Measurements from ENCODE around the gene CD93. TPM values are rescaled to one million over a fixed set of nuclear protein-coding genes. Genes with fewer than 3 reads are reported as not detected.

CD93 gene
- total RNA-seq, 2 donors from 2014 or later: 0.39 to 0.41 TPM

GRCh38 chr20:23039885-23040508 is 46.1 kb downstream of the CD93 start:
- Mint-ChIP-seq H3K36me3 (peaks cover 0 to 6% of the 10 kb centered on the region in 2 donors), H3K9me3 (no peaks in the 10 kb centered on the region), H3K27ac (no peak overlapping the region)
- DNase-seq (ENCODE audit: low spot score in 2 of 2): no peak
- ATAC-seq: no peak

- ATAC-seq (no peak), DNase-seq (ENCODE audit: low spot score in 2 of 2) (no peak)
- H3K9me3 Mint-ChIP-seq: no peaks in the 10 kb centered on the region
- H3K36me3 Mint-ChIP-seq: peaks cover 0 to 6% of the 10 kb centered on the region in 2 donors
- no peak overlapping the region for H3K27ac Mint-ChIP-seq
Measured at GRCh38 chr20:23039136-23039875, 46.8 kb downstream of the CD93 start.

GRCh38 chr20:23037017-23037481 is 49.1 kb downstream of the CD93 start:
- no peak for ATAC-seq
- Mint-ChIP-seq H3K36me3 (peaks cover 0 to 6% of the 10 kb centered on the region in 2 donors), H3K27ac (no peak overlapping the region)

GRCh38 chr20:23036371-23036770 is 49.8 kb downstream of the CD93 start:
- Mint-ChIP-seq H3K27ac (no peak overlapping the region), H3K9me3 (no peaks in the 10 kb centered on the region), H3K36me3 (peaks cover 0 to 6% of the 10 kb centered on the region in 2 donors)
- DNase-seq (ENCODE audit: low spot score in 2 of 2) (no peak), ATAC-seq (no peak)

More at GRCh38 chr20:23037017-23037481, 49.1 kb downstream of the CD93 start:
- no peaks in the 10 kb centered on the region for H3K9me3 Mint-ChIP-seq
- no peak for DNase-seq (ENCODE audit: low spot score in 2 of 2)

GRCh38 chr20:23035731-23036130 is 50.4 kb downstream of the CD93 start:
- peaks cover 0 to 6% of the 10 kb centered on the region in 2 donors for H3K36me3 Mint-ChIP-seq
- no peak overlapping the region for H3K27ac Mint-ChIP-seq
- no peak for ATAC-seq

GRCh38 chr20:23034721-23035671 is 51.1 kb downstream of the CD93 start, which contains the start of gene SSTR4:
TSS of gene SSTR4 (plus strand) at chr20:23035312. CDS start at chr20:23035484, 172 bp downstream.
- Mint-ChIP-seq H3K9me3 (no peaks in the 10 kb centered on the region), H3K27ac (no peak within 1 kb of the TSS), H3K36me3 (peaks cover 0 to 6% of the 10 kb centered on the region in 2 donors)
- ATAC-seq: no peak
- DNase-seq (ENCODE audit: low spot score in 2 of 2): no peak

More at GRCh38 chr20:23035731-23036130, 50.4 kb downstream of the CD93 start:
- DNase-seq (ENCODE audit: low spot score in 2 of 2): no peak
- H3K9me3 Mint-ChIP-seq: no peaks in the 10 kb centered on the region

GRCh38 chr20:23033918-23034317 is 52.2 kb downstream of the CD93 start:
- DNase-seq (ENCODE audit: low spot score in 2 of 2): no peak
- peaks cover 0 to 6% of the 10 kb centered on the region in 2 donors for H3K36me3 Mint-ChIP-seq
- H3K27ac Mint-ChIP-seq: no peak overlapping the region
- ATAC-seq: no peak
- no peaks in the 10 kb centered on the region for H3K9me3 Mint-ChIP-seq

GRCh38 chr20:23032750-23033078 is 53.4 kb downstream of the CD93 start:
- no peak for DNase-seq (ENCODE audit: low spot score in 2 of 2)
- ATAC-seq: no peak
- H3K9me3 Mint-ChIP-seq: no peaks in the 10 kb centered on the region
- H3K27ac Mint-ChIP-seq: no peak overlapping the region
- peaks cover 0 to 6% of the 10 kb centered on the region in 2 donors for H3K36me3 Mint-ChIP-seq

- peaks cover 0 to 6% of the 10 kb centered on the region in 2 donors for H3K36me3 Mint-ChIP-seq
- DNase-seq (ENCODE audit: low spot score in 2 of 2) (no peak), ATAC-seq (no peak)
- no peaks in the 10 kb centered on the region for H3K9me3 Mint-ChIP-seq
- no peak overlapping the region for H3K27ac Mint-ChIP-seq
Measured at GRCh38 chr20:23032056-23032749, 53.9 kb downstream of the CD93 start.

- ATAC-seq: no peak
- no peak overlapping the region for H3K27ac Mint-ChIP-seq
- H3K36me3 Mint-ChIP-seq: peaks cover 0 to 6% of the 10 kb centered on the region in 2 donors
- no peaks in the 10 kb centered on the region for H3K9me3 Mint-ChIP-seq
- no peak for DNase-seq (ENCODE audit: low spot score in 2 of 2)
Measured at GRCh38 chr20:23031346-23031745, 54.8 kb downstream of the CD93 start.

Other genes starting within 250 kb of the CD93 start
- not detected for gene SSTR4, start 51.0 kb downstream of the CD93 start, total RNA-seq
- not detected for gene THBD, start 36.7 kb downstream of the CD93 start, total RNA-seq

Measured in activated naive CD4-positive, alpha-beta T cell treated with anti-CD3 and anti-CD28 coated beads, Interleukin-2, amount 50 U/mL, for 72 hours (primary cell).